ENCODE results near the gene RIPPLY3. TPM values are rescaled to one million over a fixed set of nuclear protein-coding genes. Genes with fewer than 3 reads are reported as not detected.

RIPPLY3 gene
- total RNA-seq, 1 experiment from 2014 or later, result 0.40 TPM

DNA sequence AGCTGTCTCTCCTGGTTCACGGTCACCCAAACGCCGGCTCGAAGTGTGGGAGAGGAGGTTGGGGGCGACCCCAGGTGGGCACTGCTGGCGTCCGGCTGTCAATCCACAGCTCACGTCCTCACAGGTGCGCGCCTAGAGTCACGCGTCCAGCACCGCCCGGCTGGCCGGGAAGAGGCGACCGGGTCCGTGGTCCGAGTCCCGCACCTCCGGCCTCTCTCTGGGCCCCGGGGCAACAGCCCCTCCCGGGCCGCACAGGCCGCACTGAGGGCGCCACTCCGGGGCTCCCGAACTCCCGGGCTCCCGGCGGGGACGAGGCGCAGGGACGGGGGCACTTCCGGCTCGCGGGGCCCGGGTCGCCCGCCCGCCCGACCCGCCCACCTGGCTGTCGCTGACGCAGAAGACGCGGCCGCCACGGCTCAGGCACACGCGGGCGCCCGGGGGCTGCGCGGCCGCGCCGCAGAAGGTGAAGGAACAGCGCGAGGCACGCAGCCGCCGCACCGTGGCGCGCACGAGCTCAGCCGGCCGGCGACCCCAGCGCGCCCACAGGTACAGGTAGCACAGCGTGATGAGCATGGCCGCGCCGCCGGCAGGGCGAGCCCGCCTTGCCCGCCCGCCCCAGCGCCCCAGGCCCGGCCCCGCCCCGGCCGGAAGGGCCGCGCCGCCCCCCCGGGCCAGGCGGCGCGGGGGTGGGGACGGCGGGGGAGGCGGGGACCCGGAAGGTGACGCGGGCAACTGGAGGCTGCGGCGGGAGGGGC, 40.3 kb upstream of the RIPPLY3 start, which contains the start of gene HLCS:
HLCS (minus strand) TSS at position 604 of the 755 bp plus-strand sequence; CDS start at position 573, 31 bp downstream.
- H3K4me1 Mint-ChIP-seq (ENCODE audit: low read depth, unreplicated experiment), result peaks cover 9% of the 10 kb centered on the region
- H3K36me3 Mint-ChIP-seq (ENCODE audit: insufficient read depth, unreplicated experiment), result peaks cover 17% of the 10 kb centered on the region
- peak within 1 kb of the TSS; percentile 82 for H3K4me3 Mint-ChIP-seq (ENCODE audit: low read depth, unreplicated experiment)
- H3K9me3 Mint-ChIP-seq (ENCODE audit: low read depth, unreplicated experiment), result no peaks in the 10 kb centered on the region
- intact Hi-C loops (cut with micrococcal nuclease; ENCODE audit: unreplicated experiment), result no loop called here
- no TSS peak for BruUV-seq (replicated peaks)
- DNase-seq, result peak; percentile 75
- CTCF ChIA-PET, result interaction anchor here (0.7 to 1.2 kb wide), 5 partner anchors 11 to 546 kb away, joined by 3 to 5 read pairs (median 3); no protein-coding TSS in a partner anchor
- no peaks in the 10 kb centered on the region for H3K27me3 Mint-ChIP-seq (ENCODE audit: unreplicated experiment)
- peak within 1 kb of the TSS; percentile 97 for H3K27ac Mint-ChIP-seq (ENCODE audit: unreplicated experiment)
- TF ChIP-seq, protein P1, sequence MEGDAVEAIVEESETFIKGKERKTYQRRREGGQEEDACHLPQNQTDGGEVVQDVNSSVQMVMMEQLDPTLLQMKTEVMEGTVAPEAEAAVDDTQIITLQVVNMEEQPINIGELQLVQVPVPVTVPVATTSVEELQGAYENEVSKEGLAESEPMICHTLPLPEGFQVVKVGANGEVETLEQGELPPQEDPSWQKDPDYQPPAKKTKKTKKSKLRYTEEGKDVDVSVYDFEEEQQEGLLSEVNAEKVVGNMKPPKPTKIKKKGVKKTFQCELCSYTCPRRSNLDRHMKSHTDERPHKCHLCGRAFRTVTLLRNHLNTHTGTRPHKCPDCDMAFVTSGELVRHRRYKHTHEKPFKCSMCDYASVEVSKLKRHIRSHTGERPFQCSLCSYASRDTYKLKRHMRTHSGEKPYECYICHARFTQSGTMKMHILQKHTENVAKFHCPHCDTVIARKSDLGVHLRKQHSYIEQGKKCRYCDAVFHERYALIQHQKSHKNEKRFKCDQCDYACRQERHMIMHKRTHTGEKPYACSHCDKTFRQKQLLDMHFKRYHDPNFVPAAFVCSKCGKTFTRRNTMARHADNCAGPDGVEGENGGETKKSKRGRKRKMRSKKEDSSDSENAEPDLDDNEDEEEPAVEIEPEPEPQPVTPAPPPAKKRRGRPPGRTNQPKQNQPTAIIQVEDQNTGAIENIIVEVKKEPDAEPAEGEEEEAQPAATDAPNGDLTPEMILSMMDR (IDR thresholded peaks at IDR 0.05; ENCODE audit: unreplicated experiment), result no peak

DNA sequence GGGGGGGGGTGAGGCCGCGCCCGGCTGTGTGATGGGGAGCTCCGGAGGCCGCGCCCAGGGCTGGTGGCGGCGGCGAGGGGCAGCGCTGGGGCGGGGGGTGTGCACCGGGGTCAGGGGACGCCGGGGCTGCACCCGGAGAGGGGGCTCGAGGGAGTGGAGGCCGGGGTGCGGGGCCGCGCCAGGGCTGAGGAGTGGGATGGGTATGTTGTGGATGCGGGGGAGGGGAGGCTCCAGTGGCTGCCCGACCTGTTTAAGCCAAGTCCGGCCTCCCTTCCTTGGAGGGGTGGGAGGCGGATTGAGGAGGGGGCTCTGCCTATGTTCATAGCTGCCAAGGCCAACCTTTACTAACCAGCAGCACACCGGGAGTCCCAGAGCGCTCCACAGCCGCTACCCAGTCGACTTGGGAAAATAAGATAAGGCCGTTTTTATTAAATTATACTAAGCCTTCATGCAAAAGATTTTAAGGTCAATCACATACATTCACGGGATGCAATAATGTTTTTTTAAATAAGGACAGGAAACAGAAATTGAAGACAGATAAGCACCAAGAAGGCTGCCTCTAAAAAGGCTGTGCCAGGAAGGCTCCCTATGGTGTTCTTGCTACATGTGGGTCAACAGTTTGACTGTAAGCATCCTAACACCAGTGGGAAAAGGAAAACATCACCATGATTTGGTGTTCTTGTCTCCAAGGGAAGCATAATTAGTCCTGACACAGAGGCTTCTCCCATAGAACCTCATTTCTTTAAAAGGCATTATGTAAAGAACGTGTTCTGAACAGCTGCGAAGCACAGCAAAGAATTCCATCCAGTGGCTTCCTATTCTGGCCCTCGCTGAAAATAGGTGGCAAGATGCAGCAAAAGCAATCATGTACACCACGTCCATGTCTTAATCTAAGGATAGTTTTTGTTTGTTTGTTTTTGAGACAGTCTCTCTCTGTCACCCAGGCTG, 39.4 kb upstream of the RIPPLY3 start:
- H3K4me3 Mint-ChIP-seq (ENCODE audit: low read depth, unreplicated experiment), result peak overlapping the region; percentile 82
- DNase-seq, result no peak
- peaks cover 17% of the 10 kb centered on the region for H3K36me3 Mint-ChIP-seq (ENCODE audit: insufficient read depth, unreplicated experiment)
- no peaks in the 10 kb centered on the region for H3K27me3 Mint-ChIP-seq (ENCODE audit: unreplicated experiment)
- no peak overlapping the region for H3K27ac Mint-ChIP-seq (ENCODE audit: unreplicated experiment)
- intact Hi-C loops (cut with micrococcal nuclease; ENCODE audit: unreplicated experiment), result no loop called here
- BruUV-seq (replicated peaks), result TSS peak; percentile 61
- CTCF ChIA-PET, result interaction anchor here (0.9 to 1.2 kb wide), 2 partner anchors 10 to 22 kb away, joined by 3 to 5 read pairs; no protein-coding TSS in a partner anchor
- H3K9me3 Mint-ChIP-seq (ENCODE audit: low read depth, unreplicated experiment), result no peaks in the 10 kb centered on the region
- H3K4me1 Mint-ChIP-seq (ENCODE audit: low read depth, unreplicated experiment), result peaks cover 9% of the 10 kb centered on the region
- TF ChIP-seq, protein P1 (IDR thresholded peaks at IDR 0.05; ENCODE audit: unreplicated experiment), result no peak

DNA sequence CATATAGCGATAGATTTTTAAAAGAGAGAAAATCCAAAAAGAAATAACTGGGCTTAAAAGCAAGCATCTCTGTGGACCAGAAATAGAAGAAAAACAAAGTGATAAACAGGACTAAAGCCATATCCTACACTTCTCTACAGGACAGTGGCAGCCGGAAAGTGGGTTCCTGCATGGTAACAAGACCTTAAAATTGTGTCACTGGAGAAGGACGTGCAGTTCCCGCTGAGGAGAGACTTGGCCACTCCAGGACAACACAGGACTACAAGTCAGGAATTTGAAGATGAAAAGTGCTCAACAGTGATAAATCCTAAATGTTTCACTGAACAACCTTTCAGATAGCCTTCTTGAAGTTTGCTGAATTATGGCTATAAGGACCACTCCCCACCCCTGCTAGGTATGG, 38.1 kb upstream of the RIPPLY3 start:
- CTCF ChIA-PET, result no interaction called here
- peaks cover 9% of the 10 kb centered on the region for H3K4me1 Mint-ChIP-seq (ENCODE audit: low read depth, unreplicated experiment)
- intact Hi-C loops (cut with micrococcal nuclease; ENCODE audit: unreplicated experiment), result no loop called here
- no peaks in the 10 kb centered on the region for H3K27me3 Mint-ChIP-seq (ENCODE audit: unreplicated experiment)
- H3K36me3 Mint-ChIP-seq (ENCODE audit: insufficient read depth, unreplicated experiment), result peaks cover 17% of the 10 kb centered on the region
- TF ChIP-seq, protein P1 (IDR thresholded peaks at IDR 0.05; ENCODE audit: unreplicated experiment), result no peak
- BruUV-seq (replicated peaks), result no TSS peak
- DNase-seq, result no peak
- H3K27ac Mint-ChIP-seq (ENCODE audit: unreplicated experiment), result no peak overlapping the region
- H3K4me3 Mint-ChIP-seq (ENCODE audit: low read depth, unreplicated experiment), result no peak overlapping the region
- no peaks in the 10 kb centered on the region for H3K9me3 Mint-ChIP-seq (ENCODE audit: low read depth, unreplicated experiment)

DNA sequence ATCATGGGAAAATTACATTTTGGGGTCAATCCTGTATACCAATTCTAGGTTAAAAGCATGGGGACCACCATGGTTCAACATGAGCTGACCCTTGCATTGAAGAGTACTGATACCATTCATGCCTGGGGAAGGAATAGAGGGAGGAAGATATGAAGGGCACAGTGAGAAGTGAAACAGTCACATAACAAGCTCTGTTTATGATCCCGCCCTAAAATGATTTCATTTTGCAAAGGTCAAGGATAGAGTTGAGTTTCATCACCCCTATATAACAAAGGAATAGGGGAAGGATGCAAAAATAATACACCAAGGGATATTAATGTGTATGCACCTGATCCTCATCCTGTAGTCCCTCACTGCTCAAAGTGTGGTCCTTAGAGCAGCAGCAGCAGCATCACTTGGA, 37.5 kb upstream of the RIPPLY3 start:
- H3K27me3 Mint-ChIP-seq (ENCODE audit: unreplicated experiment), result no peaks in the 10 kb centered on the region
- no TSS peak for BruUV-seq (replicated peaks)
- no peak overlapping the region for H3K27ac Mint-ChIP-seq (ENCODE audit: unreplicated experiment)
- intact Hi-C loops (cut with micrococcal nuclease; ENCODE audit: unreplicated experiment), result no loop called here
- peaks cover 17% of the 10 kb centered on the region for H3K36me3 Mint-ChIP-seq (ENCODE audit: insufficient read depth, unreplicated experiment)
- DNase-seq, result no peak
- H3K4me1 Mint-ChIP-seq (ENCODE audit: low read depth, unreplicated experiment), result peaks cover 9% of the 10 kb centered on the region
- TF ChIP-seq, protein P1 (IDR thresholded peaks at IDR 0.05; ENCODE audit: unreplicated experiment), result no peak
- CTCF ChIA-PET, result no interaction called here
- H3K4me3 Mint-ChIP-seq (ENCODE audit: low read depth, unreplicated experiment), result no peak overlapping the region
- H3K9me3 Mint-ChIP-seq (ENCODE audit: low read depth, unreplicated experiment), result no peaks in the 10 kb centered on the region
